ENCODE results near the gene BHLHE23.

Gene BHLHE23

GRCh38 chr20:63013207-63013606, 6.4 kb upstream of the BHLHE23 start:
- H3K4me3 ChIP-seq (replicated peaks in 1 of 2; ENCODE audit: low read depth in 2 of 2, low read length in 2 of 2), result no peak overlapping the region
- no peak for TF ChIP-seq CTCF (IDR thresholded peaks at IDR 0.05; ENCODE audit: low read depth, low read length)
- no peak for DNase-seq (ENCODE audit: low read depth in 2 of 2)

- TF ChIP-seq CTCF (IDR thresholded peaks at IDR 0.05; ENCODE audit: low read depth, low read length), result no peak
- DNase-seq (ENCODE audit: low read depth in 2 of 2), result no peak
- no peak overlapping the region for H3K4me3 ChIP-seq (replicated peaks in 1 of 2; ENCODE audit: low read depth in 2 of 2, low read length in 2 of 2)
Observed at GRCh38 chr20:63011798-63012197, 5.0 kb upstream of the BHLHE23 start.

- no peak overlapping the region for H3K4me3 ChIP-seq (replicated peaks in 1 of 2; ENCODE audit: low read depth in 2 of 2, low read length in 2 of 2)
- TF ChIP-seq CTCF (IDR thresholded peaks at IDR 0.05; ENCODE audit: low read depth, low read length), result no peak
- DNase-seq (ENCODE audit: low read depth in 2 of 2), result peak in 1 of 2 donors; percentile 17
Observed at GRCh38 chr20:63009988-63010769, 3.4 kb upstream of the BHLHE23 start.

GRCh38 chr20:63009045-63009961, 2.5 kb upstream of the BHLHE23 start:
- peak; percentile 65 to 68 for DNase-seq (ENCODE audit: low read depth in 2 of 2)
- TF ChIP-seq CTCF (IDR thresholded peaks at IDR 0.05; ENCODE audit: low read depth, low read length), result peak; percentile 94
- H3K4me3 ChIP-seq (replicated peaks in 1 of 2; ENCODE audit: low read depth in 2 of 2, low read length in 2 of 2), result no peak overlapping the region

- no peak for TF ChIP-seq CTCF (IDR thresholded peaks at IDR 0.05; ENCODE audit: low read depth, low read length)
- DNase-seq (ENCODE audit: low read depth in 2 of 2), result no peak
- no peak overlapping the region for H3K4me3 ChIP-seq (replicated peaks in 1 of 2; ENCODE audit: low read depth in 2 of 2, low read length in 2 of 2)
Observed at GRCh38 chr20:63008541-63009044, 1.8 kb upstream of the BHLHE23 start.

- no peak for DNase-seq (ENCODE audit: low read depth in 2 of 2)
- H3K4me3 ChIP-seq (replicated peaks in 1 of 2; ENCODE audit: low read depth in 2 of 2, low read length in 2 of 2), result no peak overlapping the region
- no peak for TF ChIP-seq CTCF (IDR thresholded peaks at IDR 0.05; ENCODE audit: low read depth, low read length)
Observed at GRCh38 chr20:63007646-63008488, 1.1 kb upstream of the BHLHE23 start.
